ENCODE results near the gene KCNN3.

DNA sequence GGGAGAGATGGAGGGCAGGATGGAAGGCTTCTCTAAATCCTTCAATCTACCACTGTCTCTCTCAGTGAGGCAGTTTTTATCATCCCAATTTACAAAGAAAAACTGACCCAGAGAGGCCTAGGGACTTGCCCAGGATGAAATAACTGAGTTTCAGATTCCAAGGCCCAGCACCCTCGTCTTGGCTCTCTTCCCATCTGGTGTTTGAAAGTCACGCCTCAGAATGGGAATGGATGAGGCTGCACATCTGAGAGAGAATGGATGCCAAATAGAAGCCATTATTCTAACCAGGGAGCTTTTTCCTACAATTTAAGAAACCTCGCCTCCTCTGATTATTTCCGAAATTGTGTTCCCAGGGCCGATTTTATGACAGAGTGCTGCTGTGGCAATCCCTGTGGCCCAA, 10.6 kb upstream of the KCNN3 start:
- TF ChIP-seq CTCF (IDR thresholded peaks at IDR 0.05 in 8 of 11, conservative IDR thresholded peaks at IDR 0.05 in 3 of 11) (no peak), POLR2A (IDR thresholded peaks at IDR 0.05) (no peak), POLR2AphosphoS5 (IDR thresholded peaks at IDR 0.05) (no peak)
